ENCODE results near the gene GRSF1.

GRSF1 gene

GRCh38 chr4:70839589-70840093 lies at the start of gene GRSF1:
Gene GRSF1, minus strand, starts transcription at chr4:70839890. Its CDS starts 63 bp downstream, at chr4:70839827.
- Mint-ChIP-seq H3K36me3 (peaks cover 2% of the 10 kb centered on the region), H3K27ac (peak within 1 kb of the TSS; percentile 97), H3K4me3 (peak within 1 kb of the TSS; percentile 95), H3K9me3 (ENCODE audit: low read depth) (no peaks in the 10 kb centered on the region), H3K27me3 (no peaks in the 10 kb centered on the region), H3K4me1 (ENCODE audit: low read depth) (peaks cover 38% of the 10 kb centered on the region)

GRCh38 chr4:70885174-70885573 lies 45.5 kb upstream of the GRSF1 start:
- Mint-ChIP-seq H3K4me3 (no peak overlapping the region), H3K9me3 (ENCODE audit: low read depth) (no peaks in the 10 kb centered on the region), H3K27ac (no peak overlapping the region), H3K27me3 (no peaks in the 10 kb centered on the region), H3K4me1 (ENCODE audit: low read depth) (no peaks in the 10 kb centered on the region), H3K36me3 (no peaks in the 10 kb centered on the region)

- no peaks in the 10 kb centered on the region for H3K4me1 Mint-ChIP-seq (ENCODE audit: low read depth)
- H3K9me3 Mint-ChIP-seq (ENCODE audit: low read depth) = no peaks in the 10 kb centered on the region
- no peak overlapping the region for H3K4me3 Mint-ChIP-seq
- no peaks in the 10 kb centered on the region for H3K36me3 Mint-ChIP-seq
- no peaks in the 10 kb centered on the region for H3K27me3 Mint-ChIP-seq
- no peak overlapping the region for H3K27ac Mint-ChIP-seq
Observed at GRCh38 chr4:70880739-70881138, 41.0 kb upstream of the GRSF1 start.

- Mint-ChIP-seq H3K27me3 (no peaks in the 10 kb centered on the region), H3K4me3 (no peak overlapping the region), H3K27ac (no peak overlapping the region), H3K36me3 (no peaks in the 10 kb centered on the region), H3K4me1 (ENCODE audit: low read depth) (no peaks in the 10 kb centered on the region), H3K9me3 (ENCODE audit: low read depth) (no peaks in the 10 kb centered on the region)
Observed at GRCh38 chr4:70877556-70877955, 37.9 kb upstream of the GRSF1 start.

GRCh38 chr4:70874268-70875156 lies 34.8 kb upstream of the GRSF1 start:
- H3K27ac Mint-ChIP-seq = no peak overlapping the region
- no peak overlapping the region for H3K4me3 Mint-ChIP-seq
- H3K9me3 Mint-ChIP-seq (ENCODE audit: low read depth) = no peaks in the 10 kb centered on the region
- no peaks in the 10 kb centered on the region for H3K36me3 Mint-ChIP-seq
- H3K27me3 Mint-ChIP-seq = no peaks in the 10 kb centered on the region
- H3K4me1 Mint-ChIP-seq (ENCODE audit: low read depth) = no peaks in the 10 kb centered on the region

GRCh38 chr4:70873216-70873615 lies 33.5 kb upstream of the GRSF1 start:
- H3K4me3 Mint-ChIP-seq = no peak overlapping the region
- H3K27ac Mint-ChIP-seq = no peak overlapping the region
- no peaks in the 10 kb centered on the region for H3K4me1 Mint-ChIP-seq (ENCODE audit: low read depth)
- H3K36me3 Mint-ChIP-seq = no peaks in the 10 kb centered on the region
- H3K27me3 Mint-ChIP-seq = no peaks in the 10 kb centered on the region
- no peaks in the 10 kb centered on the region for H3K9me3 Mint-ChIP-seq (ENCODE audit: low read depth)

- Mint-ChIP-seq H3K4me1 (ENCODE audit: low read depth) (no peaks in the 10 kb centered on the region), H3K27me3 (no peaks in the 10 kb centered on the region), H3K9me3 (ENCODE audit: low read depth) (no peaks in the 10 kb centered on the region), H3K36me3 (no peaks in the 10 kb centered on the region), H3K27ac (no peak overlapping the region), H3K4me3 (no peak overlapping the region)
Observed at GRCh38 chr4:70868778-70869177, 29.1 kb upstream of the GRSF1 start.

- Mint-ChIP-seq H3K4me3 (no peak overlapping the region), H3K9me3 (ENCODE audit: low read depth) (no peaks in the 10 kb centered on the region), H3K4me1 (ENCODE audit: low read depth) (no peaks in the 10 kb centered on the region), H3K36me3 (no peaks in the 10 kb centered on the region), H3K27me3 (no peaks in the 10 kb centered on the region), H3K27ac (no peak overlapping the region)
Observed at GRCh38 chr4:70863099-70863790, 23.6 kb upstream of the GRSF1 start.

GRCh38 chr4:70859066-70859465 lies 19.4 kb upstream of the GRSF1 start:
- no peaks in the 10 kb centered on the region for H3K36me3 Mint-ChIP-seq
- H3K27me3 Mint-ChIP-seq = no peaks in the 10 kb centered on the region

GRCh38 chr4:70858454-70858853 lies 18.8 kb upstream of the GRSF1 start:
- no peak overlapping the region for H3K27ac Mint-ChIP-seq

More at GRCh38 chr4:70859066-70859465, 19.4 kb upstream of the GRSF1 start:
- no peak overlapping the region for H3K4me3 Mint-ChIP-seq
- no peaks in the 10 kb centered on the region for H3K9me3 Mint-ChIP-seq (ENCODE audit: low read depth)
- no peak overlapping the region for H3K27ac Mint-ChIP-seq
- no peaks in the 10 kb centered on the region for H3K4me1 Mint-ChIP-seq (ENCODE audit: low read depth)

GRCh38 chr4:70855464-70855863 lies 15.8 kb upstream of the GRSF1 start:
- Mint-ChIP-seq H3K27me3 (no peaks in the 10 kb centered on the region), H3K27ac (no peak overlapping the region), H3K36me3 (no peaks in the 10 kb centered on the region), H3K4me1 (ENCODE audit: low read depth) (no peaks in the 10 kb centered on the region), H3K9me3 (ENCODE audit: low read depth) (no peaks in the 10 kb centered on the region), H3K4me3 (no peak overlapping the region)

More at GRCh38 chr4:70858454-70858853, 18.8 kb upstream of the GRSF1 start:
- no peaks in the 10 kb centered on the region for H3K36me3 Mint-ChIP-seq
- H3K4me1 Mint-ChIP-seq (ENCODE audit: low read depth) = no peaks in the 10 kb centered on the region
- no peaks in the 10 kb centered on the region for H3K27me3 Mint-ChIP-seq
- no peak overlapping the region for H3K4me3 Mint-ChIP-seq
- no peaks in the 10 kb centered on the region for H3K9me3 Mint-ChIP-seq (ENCODE audit: low read depth)

- Mint-ChIP-seq H3K9me3 (ENCODE audit: low read depth) (no peaks in the 10 kb centered on the region), H3K36me3 (peaks cover 5% of the 10 kb centered on the region), H3K4me3 (no peak overlapping the region), H3K27me3 (no peaks in the 10 kb centered on the region), H3K27ac (no peak overlapping the region), H3K4me1 (ENCODE audit: low read depth) (no peaks in the 10 kb centered on the region)
Observed at GRCh38 chr4:70849291-70849690, 9.6 kb upstream of the GRSF1 start.

- H3K27ac Mint-ChIP-seq = no peak overlapping the region
Observed at GRCh38 chr4:70844180-70844579, 4.5 kb upstream of the GRSF1 start.

GRCh38 chr4:70842761-70843435 lies 3.2 kb upstream of the GRSF1 start:
- H3K27me3 Mint-ChIP-seq = no peaks in the 10 kb centered on the region
- no peak overlapping the region for H3K4me3 Mint-ChIP-seq
- peaks cover 19% of the 10 kb centered on the region for H3K4me1 Mint-ChIP-seq (ENCODE audit: low read depth)
- H3K36me3 Mint-ChIP-seq = peaks cover 2% of the 10 kb centered on the region
- H3K27ac Mint-ChIP-seq = peak overlapping the region; percentile 46
- no peaks in the 10 kb centered on the region for H3K9me3 Mint-ChIP-seq (ENCODE audit: low read depth)

More at GRCh38 chr4:70844180-70844579, 4.5 kb upstream of the GRSF1 start:
- H3K4me1 Mint-ChIP-seq (ENCODE audit: low read depth) = peaks cover 14% of the 10 kb centered on the region
- no peak overlapping the region for H3K4me3 Mint-ChIP-seq
- no peaks in the 10 kb centered on the region for H3K9me3 Mint-ChIP-seq (ENCODE audit: low read depth)
- no peaks in the 10 kb centered on the region for H3K27me3 Mint-ChIP-seq
- H3K36me3 Mint-ChIP-seq = peaks cover 2% of the 10 kb centered on the region

GRCh38 chr4:70841951-70842350 lies 2.3 kb upstream of the GRSF1 start:
- peaks cover 22% of the 10 kb centered on the region for H3K4me1 Mint-ChIP-seq (ENCODE audit: low read depth)
- no peaks in the 10 kb centered on the region for H3K9me3 Mint-ChIP-seq (ENCODE audit: low read depth)
- no peaks in the 10 kb centered on the region for H3K36me3 Mint-ChIP-seq
- no peak overlapping the region for H3K4me3 Mint-ChIP-seq
- peak overlapping the region; percentile 28 for H3K27ac Mint-ChIP-seq
- no peaks in the 10 kb centered on the region for H3K27me3 Mint-ChIP-seq
